Measurements from ENCODE around the gene RAB8B.

The RAB8B gene

DNA sequence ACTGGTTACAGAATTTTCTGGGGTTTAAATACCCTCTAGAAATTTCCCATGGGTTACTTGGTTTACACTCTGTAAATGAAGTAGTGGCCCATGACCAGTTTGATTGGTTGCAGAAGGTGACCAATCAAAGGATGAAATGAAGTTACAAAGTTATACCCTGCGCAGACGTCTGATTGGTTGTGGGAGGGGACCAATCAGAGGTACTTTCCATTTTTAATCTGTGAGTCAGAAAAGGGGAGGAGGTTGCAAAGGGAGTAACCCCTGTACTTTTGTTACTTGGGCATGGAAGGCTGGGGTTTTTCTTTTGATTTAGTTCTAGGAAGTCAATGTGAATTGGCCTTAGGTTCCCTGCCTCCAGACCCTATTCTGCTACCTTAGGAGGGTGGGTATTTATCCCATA is 69.3 kb downstream of the RAB8B start:
- no peak for ATAC-seq (ENCODE audit: low read depth)
- TF ChIP-seq CTCF (IDR thresholded peaks at IDR 0.05; ENCODE audit: poor library complexity, severe bottlenecking): no peak
- peaks cover 29% of the 10 kb centered on the region for H3K36me3 ChIP-seq (ENCODE audit: low read depth)

GRCh38 chr15:63260791-63261190 is 71.4 kb downstream of the RAB8B start:
- no peak overlapping the region for H3K4me3 ChIP-seq (ENCODE audit: severe bottlenecking)
- H3K9me3 ChIP-seq (ENCODE audit: severe bottlenecking): no peaks in the 10 kb centered on the region
- DNase-seq (ENCODE audit: low spot score): no peak
- peaks cover 29% of the 10 kb centered on the region for H3K36me3 ChIP-seq (ENCODE audit: low read depth)
- no peak overlapping the region for H3K27ac ChIP-seq (ENCODE audit: poor library complexity, severe bottlenecking)
- peaks cover 9% of the 10 kb centered on the region for H3K4me1 ChIP-seq (ENCODE audit: insufficient read depth, poor library complexity, severe bottlenecking)
- ATAC-seq (ENCODE audit: low read depth): no peak
- TF ChIP-seq CTCF (IDR thresholded peaks at IDR 0.05; ENCODE audit: poor library complexity, severe bottlenecking): no peak
- H3K27me3 ChIP-seq (ENCODE audit: insufficient read depth, poor library complexity, severe bottlenecking): no peaks in the 10 kb centered on the region

More for the DNA sequence above, 69.3 kb downstream of the RAB8B start:
- Histone ChIP-seq H3K4me1 (ENCODE audit: insufficient read depth, poor library complexity, severe bottlenecking) (peaks cover 9% of the 10 kb centered on the region), H3K27ac (ENCODE audit: poor library complexity, severe bottlenecking) (no peak overlapping the region), H3K9me3 (ENCODE audit: severe bottlenecking) (no peaks in the 10 kb centered on the region), H3K27me3 (ENCODE audit: insufficient read depth, poor library complexity, severe bottlenecking) (no peaks in the 10 kb centered on the region), H3K4me3 (ENCODE audit: severe bottlenecking) (no peak overlapping the region)
- no peak for DNase-seq (ENCODE audit: low spot score)

GRCh38 chr15:63261311-63261710 is 71.9 kb downstream of the RAB8B start:
- Histone ChIP-seq H3K4me3 (ENCODE audit: severe bottlenecking) (no peak overlapping the region), H3K36me3 (ENCODE audit: low read depth) (peaks cover 26% of the 10 kb centered on the region), H3K27ac (ENCODE audit: poor library complexity, severe bottlenecking) (no peak overlapping the region), H3K27me3 (ENCODE audit: insufficient read depth, poor library complexity, severe bottlenecking) (no peaks in the 10 kb centered on the region), H3K4me1 (ENCODE audit: insufficient read depth, poor library complexity, severe bottlenecking) (peaks cover 7% of the 10 kb centered on the region), H3K9me3 (ENCODE audit: severe bottlenecking) (no peaks in the 10 kb centered on the region)
- no peak for ATAC-seq (ENCODE audit: low read depth)
- DNase-seq (ENCODE audit: low spot score): no peak
- TF ChIP-seq CTCF (IDR thresholded peaks at IDR 0.05; ENCODE audit: poor library complexity, severe bottlenecking): no peak

GRCh38 chr15:63263519-63263918 is 74.1 kb downstream of the RAB8B start:
- ATAC-seq (ENCODE audit: low read depth): no peak
- H3K36me3 ChIP-seq (ENCODE audit: low read depth): peaks cover 26% of the 10 kb centered on the region
- DNase-seq (ENCODE audit: low spot score): no peak
- H3K4me3 ChIP-seq (ENCODE audit: severe bottlenecking): no peak overlapping the region
- H3K4me1 ChIP-seq (ENCODE audit: insufficient read depth, poor library complexity, severe bottlenecking): no peaks in the 10 kb centered on the region
- H3K27ac ChIP-seq (ENCODE audit: poor library complexity, severe bottlenecking): no peak overlapping the region
- H3K27me3 ChIP-seq (ENCODE audit: insufficient read depth, poor library complexity, severe bottlenecking): no peaks in the 10 kb centered on the region
- TF ChIP-seq CTCF (IDR thresholded peaks at IDR 0.05; ENCODE audit: poor library complexity, severe bottlenecking): no peak
- H3K9me3 ChIP-seq (ENCODE audit: severe bottlenecking): no peaks in the 10 kb centered on the region

DNA sequence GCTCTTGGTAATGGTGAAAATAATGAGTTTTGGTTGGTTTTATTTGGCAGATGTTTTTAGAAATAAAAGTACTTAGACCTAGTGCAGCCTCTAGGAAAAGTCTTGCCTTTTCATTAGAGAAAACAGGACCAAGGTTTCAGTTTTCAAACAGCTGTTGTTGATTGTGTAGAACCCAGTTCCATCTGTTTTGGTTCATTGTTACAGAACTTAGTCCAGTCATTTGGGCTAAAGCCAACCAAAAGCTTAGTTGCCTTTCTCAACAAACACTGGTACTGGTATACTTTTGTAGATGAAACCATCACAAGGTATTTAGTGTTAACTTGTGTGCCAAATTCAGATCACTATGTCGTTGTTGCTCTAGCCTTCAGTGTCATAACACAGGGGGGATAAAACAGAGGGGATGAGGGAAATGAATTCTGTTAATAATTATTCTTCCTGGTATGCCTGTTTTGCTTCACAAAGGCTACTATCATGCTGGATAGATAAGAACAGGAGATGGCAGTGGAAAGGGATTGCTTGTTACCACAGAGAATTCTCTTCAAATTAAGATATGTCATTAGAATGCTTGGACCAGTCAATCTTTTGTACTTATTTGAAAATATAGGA is 75.4 kb downstream of the RAB8B start:
- DNase-seq (ENCODE audit: low spot score) (no peak), ATAC-seq (ENCODE audit: low read depth) (no peak)
- Histone ChIP-seq H3K9me3 (ENCODE audit: severe bottlenecking) (no peaks in the 10 kb centered on the region), H3K4me1 (ENCODE audit: insufficient read depth, poor library complexity, severe bottlenecking) (no peaks in the 10 kb centered on the region), H3K27ac (ENCODE audit: poor library complexity, severe bottlenecking) (no peak overlapping the region), H3K36me3 (ENCODE audit: low read depth) (peaks cover 22% of the 10 kb centered on the region), H3K4me3 (ENCODE audit: severe bottlenecking) (no peak overlapping the region), H3K27me3 (ENCODE audit: insufficient read depth, poor library complexity, severe bottlenecking) (no peaks in the 10 kb centered on the region)
- no peak for TF ChIP-seq CTCF (IDR thresholded peaks at IDR 0.05; ENCODE audit: poor library complexity, severe bottlenecking)

All from RWPE2 (cell line).